ENCODE data around the gene TTC3.

TTC3 gene

GRCh38 chr21:37241426-37241825 is 168.4 kb downstream of the TTC3 start:
- Histone ChIP-seq H3K4me3 (no peak overlapping the region), H3K36me3 (replicated peaks) (peaks cover 11% of the 10 kb centered on the region), H3K27me3 (ENCODE audit: low read depth) (no peaks in the 10 kb centered on the region), H3K9me3 (no peaks in the 10 kb centered on the region), H3K4me1 (no peaks in the 10 kb centered on the region)
- in situ Hi-C loops (cut with MboI; ENCODE audit: low sequenced_read_pairs) = no loop called here
- no peak for DNase-seq (ENCODE audit: low spot score in 2 of 2)

GRCh38 chr21:37243961-37244360 is 170.9 kb downstream of the TTC3 start:
- Histone ChIP-seq H3K4me3 (no peak overlapping the region), H3K9me3 (no peaks in the 10 kb centered on the region), H3K4me1 (peaks cover 6% of the 10 kb centered on the region; the same call in 1 of the 2 replicates), H3K27me3 (ENCODE audit: low read depth) (no peaks in the 10 kb centered on the region), H3K36me3 (replicated peaks) (peaks cover 3% of the 10 kb centered on the region; the same call in 1 of the 2 replicates)
- in situ Hi-C loops (cut with MboI; ENCODE audit: low sequenced_read_pairs) = no loop called here
- DNase-seq (ENCODE audit: low spot score in 2 of 2) = no peak

GRCh38 chr21:37244501-37245095 is 171.5 kb downstream of the TTC3 start:
- no peak overlapping the region for H3K4me3 ChIP-seq
- H3K9me3 ChIP-seq = no peaks in the 10 kb centered on the region
- no peaks in the 10 kb centered on the region for H3K36me3 ChIP-seq (replicated peaks)
- H3K27me3 ChIP-seq (ENCODE audit: low read depth) = no peaks in the 10 kb centered on the region
- in situ Hi-C loops (cut with MboI; ENCODE audit: low sequenced_read_pairs) = no loop called here
- DNase-seq (ENCODE audit: low spot score in 2 of 2) = no peak
- peaks cover 6% of the 10 kb centered on the region; the same call in 1 of the 2 replicates for H3K4me1 ChIP-seq

- H3K36me3 ChIP-seq (replicated peaks) = no peaks in the 10 kb centered on the region
- no peaks in the 10 kb centered on the region for H3K27me3 ChIP-seq (ENCODE audit: low read depth)
- H3K4me3 ChIP-seq = no peak overlapping the region
- H3K9me3 ChIP-seq = no peaks in the 10 kb centered on the region
- in situ Hi-C loops (cut with MboI; ENCODE audit: low sequenced_read_pairs) = no loop called here
- no peak for DNase-seq (ENCODE audit: low spot score in 2 of 2)
- peaks cover 6% of the 10 kb centered on the region; the same call in 1 of the 2 replicates for H3K4me1 ChIP-seq
Measured at GRCh38 chr21:37245151-37245550, 172.1 kb downstream of the TTC3 start.

- no peak for DNase-seq (ENCODE audit: low spot score in 2 of 2)
- Histone ChIP-seq H3K4me1 (peaks cover 6% of the 10 kb centered on the region; the same call in 1 of the 2 replicates), H3K36me3 (replicated peaks) (no peaks in the 10 kb centered on the region), H3K27me3 (ENCODE audit: low read depth) (no peaks in the 10 kb centered on the region), H3K4me3 (no peak overlapping the region), H3K9me3 (no peaks in the 10 kb centered on the region)
- in situ Hi-C loops (cut with MboI; ENCODE audit: low sequenced_read_pairs) = no loop called here
Measured at GRCh38 chr21:37248298-37248697, 175.2 kb downstream of the TTC3 start.

GRCh38 chr21:37249112-37249904 is 176.3 kb downstream of the TTC3 start:
- no peaks in the 10 kb centered on the region for H3K27me3 ChIP-seq (ENCODE audit: low read depth)
- no peak for DNase-seq (ENCODE audit: low spot score in 2 of 2)
- H3K36me3 ChIP-seq (replicated peaks) = no peaks in the 10 kb centered on the region
- peaks cover 6% of the 10 kb centered on the region; the same call in 1 of the 2 replicates for H3K4me1 ChIP-seq
- in situ Hi-C loops (cut with MboI; ENCODE audit: low sequenced_read_pairs) = no loop called here
- no peak overlapping the region for H3K4me3 ChIP-seq
- no peaks in the 10 kb centered on the region for H3K9me3 ChIP-seq

GRCh38 chr21:37251294-37251634 is 178.2 kb downstream of the TTC3 start:
- Histone ChIP-seq H3K4me1 (peaks cover 6% of the 10 kb centered on the region; the same call in 1 of the 2 replicates), H3K27me3 (ENCODE audit: low read depth) (no peaks in the 10 kb centered on the region), H3K9me3 (no peaks in the 10 kb centered on the region), H3K36me3 (replicated peaks) (no peaks in the 10 kb centered on the region), H3K4me3 (no peak overlapping the region)
- DNase-seq (ENCODE audit: low spot score in 2 of 2) = no peak
- in situ Hi-C loops (cut with MboI; ENCODE audit: low sequenced_read_pairs) = no loop called here
